Adrenal gland (tissue), 5 donors: ENCODE data around the gene GALR3.

Experiments
- POLR2A ChIP-seq, 2 donors: fragments of 450-650 bp; IDR thresholded peaks; one replicate each; pipeline ENCODE4 v1.6.1; 2017; ENCODE audit warnings: antibody characterized with exemption in 2 of 2, mild to moderate bottlenecking in 2 of 2, moderate library complexity in 1 of 2
- TF ChIP-seq, protein P1 (sequence below), 6 experiments: fragments of 450-650 bp in 4 of 6; fragments of 200-600 bp in 2 of 6; sonication (generic) in 1 of 6; IDR thresholded peaks; 1 replicate in 5 of 6; 2 replicates in 1 of 6; pipeline versions ENCODE4 v1.5.1 to v1.8.0; 2016 to 2021; ENCODE audit warnings: antibody characterized with exemption in 6 of 6, mild to moderate bottlenecking in 2 of 6, moderate library complexity in 1 of 6
- donor health status: DM: no; HTN: no; CAD: no.

DNA sequence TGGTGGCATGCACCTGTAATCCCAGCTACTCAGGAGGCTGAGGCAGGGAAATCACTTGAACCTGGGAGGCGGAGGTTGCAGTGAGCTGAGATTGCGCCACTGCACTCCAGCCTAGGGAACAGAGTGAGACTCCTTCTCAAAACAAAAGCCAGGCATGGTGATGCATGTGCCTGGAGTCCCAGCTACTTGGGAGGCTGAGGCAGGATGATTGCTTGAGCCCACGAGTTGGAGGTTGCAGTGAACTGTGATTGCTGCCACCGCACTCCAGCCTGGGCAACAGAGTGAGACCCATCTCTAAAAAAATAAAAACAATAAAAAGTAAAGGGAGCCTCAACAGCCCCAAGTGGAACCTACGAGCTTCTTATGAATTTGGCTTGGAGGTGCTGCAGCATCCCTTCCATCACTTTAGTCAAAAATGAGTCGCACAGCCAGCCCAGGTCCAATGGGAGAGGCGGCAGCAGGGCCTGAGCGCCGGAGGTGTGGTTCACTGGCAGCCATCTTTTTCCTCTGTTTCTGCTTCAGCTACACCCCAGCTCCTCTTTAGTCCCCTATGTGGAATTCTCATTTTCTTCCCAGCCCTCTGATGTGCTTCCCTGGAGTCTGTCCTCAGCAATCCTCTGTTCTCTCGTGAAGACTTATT, 44.7 kb upstream of the GALR3 start:
- TF ChIP-seq, protein P1, sequence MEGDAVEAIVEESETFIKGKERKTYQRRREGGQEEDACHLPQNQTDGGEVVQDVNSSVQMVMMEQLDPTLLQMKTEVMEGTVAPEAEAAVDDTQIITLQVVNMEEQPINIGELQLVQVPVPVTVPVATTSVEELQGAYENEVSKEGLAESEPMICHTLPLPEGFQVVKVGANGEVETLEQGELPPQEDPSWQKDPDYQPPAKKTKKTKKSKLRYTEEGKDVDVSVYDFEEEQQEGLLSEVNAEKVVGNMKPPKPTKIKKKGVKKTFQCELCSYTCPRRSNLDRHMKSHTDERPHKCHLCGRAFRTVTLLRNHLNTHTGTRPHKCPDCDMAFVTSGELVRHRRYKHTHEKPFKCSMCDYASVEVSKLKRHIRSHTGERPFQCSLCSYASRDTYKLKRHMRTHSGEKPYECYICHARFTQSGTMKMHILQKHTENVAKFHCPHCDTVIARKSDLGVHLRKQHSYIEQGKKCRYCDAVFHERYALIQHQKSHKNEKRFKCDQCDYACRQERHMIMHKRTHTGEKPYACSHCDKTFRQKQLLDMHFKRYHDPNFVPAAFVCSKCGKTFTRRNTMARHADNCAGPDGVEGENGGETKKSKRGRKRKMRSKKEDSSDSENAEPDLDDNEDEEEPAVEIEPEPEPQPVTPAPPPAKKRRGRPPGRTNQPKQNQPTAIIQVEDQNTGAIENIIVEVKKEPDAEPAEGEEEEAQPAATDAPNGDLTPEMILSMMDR (IDR thresholded peaks at IDR 0.05): no peak
- TF ChIP-seq POLR2A (IDR thresholded peaks at IDR 0.05): no peak
